Skeletal muscle tissue (tissue), 4 donors: ENCODE data around the gene IL17D. TPM values are rescaled to one million over a fixed set of nuclear protein-coding genes. Genes with fewer than 3 reads are reported as not detected.
"Not testable (repeated sequence)": the region's sequence is repeated elsewhere in the genome, so short reads cannot be mapped to it uniquely, and the experiment has no call there.

Experiments used
- H3K27ac ChIP-seq: one replicate; pipeline ENCODE4 v1.7.0; 2013; ENCODE audit warnings: mild to moderate bottlenecking, low read depth, low read length, inconsistent platforms
- H3K27me3 ChIP-seq, 3 donors: one replicate each; pipeline ENCODE4 v1.7.0; 2013; ENCODE audit warnings: low read length in 3 of 3; ENCODE audit not compliant: control insufficient read depth in 3 of 3, insufficient read depth in 3 of 3
- H3K36me3 ChIP-seq, 3 donors: one replicate each; pipeline ENCODE4 v1.7.0; 2013; ENCODE audit warnings: low read length in 3 of 3; ENCODE audit not compliant: control insufficient read depth in 3 of 3, insufficient read depth in 3 of 3
- H3K4me1 ChIP-seq, 3 donors: one replicate each; pipeline ENCODE4 v1.7.0; 2013; ENCODE audit warnings: low read length in 3 of 3, mild to moderate bottlenecking in 3 of 3; ENCODE audit not compliant: control insufficient read depth in 3 of 3, insufficient read depth in 3 of 3
- H3K4me3 ChIP-seq, 3 donors: one replicate each; pipeline ENCODE4 v1.7.0; 2013; ENCODE audit warnings: low read length in 3 of 3
- H3K9ac ChIP-seq, 3 donors: one replicate each; pipeline ENCODE4 v1.7.0; 2013; ENCODE audit warnings: low read length in 3 of 3, mild to moderate bottlenecking in 3 of 3, moderate library complexity in 2 of 3, low read depth in 1 of 3
- H3K9me3 ChIP-seq, 3 donors: one replicate each; pipeline ENCODE4 v1.7.0; 2013; ENCODE audit warnings: low read length in 3 of 3; ENCODE audit not compliant: control insufficient read depth in 3 of 3
- total RNA-seq: library from RNA; depleted of rRNA; stranded (reverse); fragments of >200 nt; gene quantifications from one replicate; pipeline ENCODE4 v1.2.3, GENCODE V29; 2014
- donor health status: Osteomylitis.

The IL17D gene
- total RNA-seq, 1 donor from 2014 or later, result 7.3 TPM

GRCh38 chr13:20673715-20674114 lies 29.8 kb upstream of the IL17D start:
- no peaks in the 10 kb centered on the region for H3K9me3 ChIP-seq
- H3K9ac ChIP-seq, result no peak overlapping the region
- no peaks in the 10 kb centered on the region for H3K4me1 ChIP-seq
- H3K4me3 ChIP-seq, result no peak overlapping the region
- H3K27me3 ChIP-seq, result no peaks in the 10 kb centered on the region
- H3K27ac ChIP-seq, result no peak overlapping the region
- H3K36me3 ChIP-seq, result peaks cover 0 to 14% (median 9%) of the 10 kb centered on the region in 3 donors

DNA sequence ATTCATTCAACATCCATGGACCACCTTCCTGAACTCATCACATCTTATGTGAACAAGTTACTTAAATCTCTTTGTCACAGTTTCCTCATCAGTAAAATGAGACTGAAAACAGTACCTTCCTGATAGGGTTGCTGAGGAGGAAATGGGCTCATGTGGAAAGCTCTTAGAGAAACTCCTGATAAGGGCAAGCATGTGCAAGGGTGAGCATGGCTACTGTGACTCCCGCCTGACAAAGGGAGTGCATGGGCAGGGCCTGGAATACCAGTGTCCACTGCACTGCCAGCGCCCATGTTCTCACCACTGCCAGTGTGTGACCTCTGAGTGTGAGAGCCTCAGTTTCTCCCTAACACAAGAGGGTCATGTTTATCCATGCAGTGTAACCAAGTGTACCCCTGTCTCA lies 27.3 kb upstream of the IL17D start:
- H3K4me1 ChIP-seq, result no peaks in the 10 kb centered on the region
- no peak overlapping the region for H3K9ac ChIP-seq
- no peak overlapping the region for H3K4me3 ChIP-seq
- H3K27me3 ChIP-seq, result no peaks in the 10 kb centered on the region
- peaks cover 0 to 12% (median 9%) of the 10 kb centered on the region in 3 donors for H3K36me3 ChIP-seq
- H3K27ac ChIP-seq, result no peak overlapping the region
- H3K9me3 ChIP-seq, result no peaks in the 10 kb centered on the region

DNA sequence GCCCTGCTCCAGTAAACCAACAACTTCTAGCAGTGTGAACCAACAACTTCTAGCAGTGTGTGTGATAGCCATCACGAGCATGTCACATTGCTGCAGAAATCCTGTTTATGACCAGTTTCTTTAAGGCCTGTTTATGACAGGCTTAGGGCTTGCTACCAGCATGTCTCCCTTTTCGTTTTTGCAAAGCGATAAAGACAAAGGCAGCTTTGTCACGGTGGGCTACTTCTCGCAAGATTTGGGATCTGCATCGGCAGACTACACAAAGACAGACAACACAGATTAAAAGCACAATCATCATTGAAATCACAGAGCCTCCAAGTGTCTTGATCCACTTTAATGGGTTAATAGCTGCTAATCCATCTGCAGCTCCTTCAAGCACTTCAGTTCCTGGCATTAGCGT lies 24.9 kb upstream of the IL17D start:
- not testable (repeated sequence) for H3K9ac ChIP-seq, H3K36me3 ChIP-seq, H3K4me1 ChIP-seq, H3K4me3 ChIP-seq, H3K27ac ChIP-seq, H3K27me3 ChIP-seq, H3K9me3 ChIP-seq

DNA sequence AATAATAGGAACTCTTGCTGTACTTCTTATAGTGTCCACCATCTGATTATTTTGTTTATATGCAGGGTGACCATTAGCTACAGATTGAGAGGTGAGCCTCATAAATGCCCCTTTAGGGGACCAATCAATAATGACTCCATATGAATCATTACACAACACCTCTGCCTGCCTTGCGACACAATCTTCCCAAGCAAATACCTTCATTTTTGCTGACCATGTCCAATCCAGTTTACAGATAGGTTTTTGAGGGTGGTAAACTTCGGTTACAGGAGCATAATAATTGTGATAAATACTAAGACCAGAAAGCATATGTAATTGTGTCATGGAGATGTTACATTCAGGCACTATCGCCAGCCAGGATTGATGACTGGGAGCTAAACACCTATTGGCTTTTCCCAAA lies 23.6 kb upstream of the IL17D start:
- Histone ChIP-seq H3K4me3 (no peak overlapping the region), H3K9me3 (no peaks in the 10 kb centered on the region), H3K9ac (no peak overlapping the region), H3K4me1 (no peaks in the 10 kb centered on the region), H3K27ac (no peak overlapping the region), H3K27me3 (no peaks in the 10 kb centered on the region), H3K36me3 (peaks cover 0 to 5% (median 2%) of the 10 kb centered on the region in 3 donors)

GRCh38 chr13:20680416-20681080 lies 23.0 kb upstream of the IL17D start:
- H3K4me1 ChIP-seq, result no peaks in the 10 kb centered on the region
- no peak overlapping the region for H3K9ac ChIP-seq
- no peaks in the 10 kb centered on the region for H3K36me3 ChIP-seq
- H3K4me3 ChIP-seq, result no peak overlapping the region
- no peaks in the 10 kb centered on the region for H3K27me3 ChIP-seq
- no peak overlapping the region for H3K27ac ChIP-seq
- no peaks in the 10 kb centered on the region for H3K9me3 ChIP-seq

DNA sequence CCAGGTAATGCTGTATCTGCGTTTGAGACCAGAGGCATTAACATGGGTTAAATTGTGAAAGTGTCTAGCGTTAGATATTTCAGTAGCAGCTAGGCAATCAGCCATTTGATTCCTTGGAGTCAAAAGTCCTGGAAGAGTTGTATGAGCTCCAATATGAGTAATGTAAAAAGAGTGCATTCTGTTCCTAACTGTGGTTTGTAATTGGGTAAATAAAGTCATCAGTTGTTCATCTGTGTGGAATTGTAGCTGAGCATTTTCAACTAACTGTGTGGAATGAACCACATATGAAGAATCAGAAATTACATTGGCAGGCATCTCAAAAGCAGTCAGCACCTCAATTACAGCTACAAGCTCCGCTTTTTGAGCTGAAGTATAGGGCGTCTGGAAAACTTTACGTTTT lies 22.0 kb upstream of the IL17D start:
- H3K27ac ChIP-seq, H3K9ac ChIP-seq, H3K4me3 ChIP-seq, H3K36me3 ChIP-seq, H3K9me3 ChIP-seq, H3K4me1 ChIP-seq, H3K27me3 ChIP-seq: not testable (repeated sequence)

DNA sequence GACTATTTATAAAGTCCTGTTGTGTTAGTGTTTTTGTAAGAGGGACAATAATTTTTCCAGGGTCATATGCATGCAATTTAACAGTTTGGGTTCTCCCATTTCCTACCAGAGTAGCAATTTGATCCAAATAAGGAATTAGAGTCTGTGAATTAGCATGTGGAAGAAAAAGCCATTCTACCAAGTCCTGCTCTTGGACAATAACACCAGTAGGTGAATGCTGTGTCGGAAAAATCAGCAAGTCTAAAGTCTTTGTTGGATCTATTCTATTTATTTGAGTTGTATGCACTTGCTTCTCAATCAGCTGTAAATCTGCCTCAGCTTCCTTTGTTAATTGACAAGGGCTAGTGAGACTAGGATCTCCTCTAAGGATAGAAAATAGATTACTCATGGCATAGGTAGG lies 21.4 kb upstream of the IL17D start:
- Histone ChIP-seq H3K27me3 (no peaks in the 10 kb centered on the region), H3K9me3 (no peaks in the 10 kb centered on the region), H3K4me1 (no peaks in the 10 kb centered on the region), H3K4me3 (no peak overlapping the region), H3K36me3 (no peaks in the 10 kb centered on the region), H3K27ac (no peak overlapping the region), H3K9ac (no peak overlapping the region)

DNA sequence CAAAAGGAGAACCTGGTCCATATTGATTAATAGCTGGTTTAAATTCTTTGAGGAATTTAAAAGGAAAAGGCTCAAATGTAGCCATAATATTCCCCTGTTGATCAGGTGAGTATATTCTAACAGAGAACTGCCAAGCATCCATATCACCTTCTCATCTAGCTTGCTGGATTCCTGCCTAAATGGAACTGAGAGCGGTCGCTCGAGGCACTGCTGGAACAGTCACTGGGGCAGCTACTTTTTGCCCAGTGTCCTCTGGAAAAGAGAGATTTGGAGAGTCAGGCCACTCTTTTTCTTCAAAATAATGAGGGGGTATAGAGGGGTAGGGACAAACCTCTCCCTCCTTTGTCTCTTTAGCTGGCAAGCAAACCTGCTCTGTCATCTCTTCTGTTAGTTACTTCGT lies 19.5 kb upstream of the IL17D start:
- no peaks in the 10 kb centered on the region for H3K27me3 ChIP-seq
- no peak overlapping the region for H3K9ac ChIP-seq
- no peak overlapping the region for H3K27ac ChIP-seq
- H3K9me3 ChIP-seq, result no peaks in the 10 kb centered on the region
- H3K4me1 ChIP-seq, result no peaks in the 10 kb centered on the region
- H3K4me3 ChIP-seq, result no peak overlapping the region
- H3K36me3 ChIP-seq, result no peaks in the 10 kb centered on the region

- Histone ChIP-seq H3K9me3 (no peaks in the 10 kb centered on the region), H3K27ac (no peak overlapping the region)
Observed at GRCh38 chr13:20684546-20684945, 19.0 kb upstream of the IL17D start.

GRCh38 chr13:20685092-20685491 lies 18.4 kb upstream of the IL17D start:
- H3K9ac ChIP-seq, result no peak overlapping the region
- no peaks in the 10 kb centered on the region for H3K27me3 ChIP-seq
- H3K4me1 ChIP-seq, result no peaks in the 10 kb centered on the region
- no peaks in the 10 kb centered on the region for H3K36me3 ChIP-seq
- no peak overlapping the region for H3K4me3 ChIP-seq
- no peaks in the 10 kb centered on the region for H3K9me3 ChIP-seq
- H3K27ac ChIP-seq, result no peak overlapping the region

More at GRCh38 chr13:20684546-20684945, 19.0 kb upstream of the IL17D start:
- Histone ChIP-seq H3K9ac (no peak overlapping the region), H3K4me1 (no peaks in the 10 kb centered on the region), H3K4me3 (no peak overlapping the region), H3K36me3 (no peaks in the 10 kb centered on the region), H3K27me3 (no peaks in the 10 kb centered on the region)
